ENCODE data around the gene EXT2.

GRCh38 chr11:44128729-44129128 is 33.3 kb downstream of the EXT2 start:
- TF ChIP-seq, protein P1, sequence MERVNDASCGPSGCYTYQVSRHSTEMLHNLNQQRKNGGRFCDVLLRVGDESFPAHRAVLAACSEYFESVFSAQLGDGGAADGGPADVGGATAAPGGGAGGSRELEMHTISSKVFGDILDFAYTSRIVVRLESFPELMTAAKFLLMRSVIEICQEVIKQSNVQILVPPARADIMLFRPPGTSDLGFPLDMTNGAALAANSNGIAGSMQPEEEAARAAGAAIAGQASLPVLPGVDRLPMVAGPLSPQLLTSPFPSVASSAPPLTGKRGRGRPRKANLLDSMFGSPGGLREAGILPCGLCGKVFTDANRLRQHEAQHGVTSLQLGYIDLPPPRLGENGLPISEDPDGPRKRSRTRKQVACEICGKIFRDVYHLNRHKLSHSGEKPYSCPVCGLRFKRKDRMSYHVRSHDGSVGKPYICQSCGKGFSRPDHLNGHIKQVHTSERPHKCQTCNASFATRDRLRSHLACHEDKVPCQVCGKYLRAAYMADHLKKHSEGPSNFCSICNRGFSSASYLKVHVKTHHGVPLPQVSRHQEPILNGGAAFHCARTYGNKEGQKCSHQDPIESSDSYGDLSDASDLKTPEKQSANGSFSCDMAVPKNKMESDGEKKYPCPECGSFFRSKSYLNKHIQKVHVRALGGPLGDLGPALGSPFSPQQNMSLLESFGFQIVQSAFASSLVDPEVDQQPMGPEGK (CRISPR knock-in tag; IDR thresholded peaks at IDR 0.05; ENCODE audit: borderline replicate concordance): no peak
- no peak for TF ChIP-seq TOX (CRISPR knock-in tag; IDR thresholded peaks at IDR 0.05; ENCODE audit: borderline replicate concordance)
- no peak for TF ChIP-seq ZNF8 (CRISPR knock-in tag; IDR thresholded peaks at IDR 0.05)
- no peak for TF ChIP-seq ZNF70 (CRISPR knock-in tag; IDR thresholded peaks at IDR 0.05)
- TF ChIP-seq ISL1 (CRISPR knock-in tag; IDR thresholded peaks at IDR 0.05): no peak
- no peak for TF ChIP-seq CREB5 (CRISPR knock-in tag; IDR thresholded peaks at IDR 0.05; ENCODE audit: low read depth)
